Mucosa of descending colon (tissue), 3 donors: ENCODE results near the gene PHF19. TPM values are rescaled to one million over a fixed set of nuclear protein-coding genes. Genes with fewer than 3 reads are reported as not detected.

ENCODE experiments used
- ATAC-seq: fragments of 200-7000 bp; cut with Tn5 transposase; one replicate; pipeline ENCODE4 v1.9.1; 2020; ENCODE audit warnings: mild to moderate bottlenecking, moderate library complexity
- DNase-seq, 3 donors: peaks; one replicate each; pipeline ENCODE4 v3.0.0-alpha.2; 2020
- H3K36me3 ChIP-seq: fragments of 200-600 bp; one replicate; pipeline ENCODE4 v1.8.0; 2021; ENCODE audit warnings: low read depth, mild to moderate bottlenecking
- H3K4me1 ChIP-seq: fragments of 200-600 bp; one replicate; pipeline ENCODE4 v1.8.0; 2021; ENCODE audit warnings: low read depth, mild to moderate bottlenecking
- H3K4me3 ChIP-seq: fragments of 200-600 bp; one replicate; pipeline ENCODE4 v1.8.0; 2021; ENCODE audit warnings: mild to moderate bottlenecking
- H3K9me3 ChIP-seq: fragments of 200-600 bp; one replicate; pipeline ENCODE4 v1.8.0; 2021; ENCODE audit warnings: mild to moderate bottlenecking
- CTCF ChIP-seq: fragments of 200-600 bp; IDR thresholded peaks from one replicate; pipeline ENCODE4 v1.8.0; 2022; ENCODE audit warnings: antibody characterized with exemption, mild to moderate bottlenecking
- intact Hi-C, 2 donors: fragments of 100-400 bp; cut with DNase I in 1 of 2; cut with micrococcal nuclease in 1 of 2; formaldehyde crosslinking; loops; one replicate each; pipeline versions ENCODE4 v1.11.0 to v1.11.1; 2022; cut with DNase I, micrococcal nuclease
- total RNA-seq, 3 donors: library from RNA; stranded (reverse); fragmentation: NEBNext Ultra II Directional in 2 of 3; extraction: Animal tissue kit (Norgen Biotek cat#: 25700) in 2 of 3; gene quantifications; one replicate each; pipeline versions ENCODE4 v1.2.1 to v1.2.4, GENCODE V29; 2021 to 2023
- donor health status: DM: no; HTN: no; CAD: no; lungs with moderate emphysema.
- donor health status: DM: no; HTN: no; CAD: no.
- donor health status: DM: no; HTN: yes; CAD: no.

Gene PHF19
- total RNA-seq, 3 donors from 2014 or later, result 9.8 to 33.6 (median 26.6) TPM

DNA sequence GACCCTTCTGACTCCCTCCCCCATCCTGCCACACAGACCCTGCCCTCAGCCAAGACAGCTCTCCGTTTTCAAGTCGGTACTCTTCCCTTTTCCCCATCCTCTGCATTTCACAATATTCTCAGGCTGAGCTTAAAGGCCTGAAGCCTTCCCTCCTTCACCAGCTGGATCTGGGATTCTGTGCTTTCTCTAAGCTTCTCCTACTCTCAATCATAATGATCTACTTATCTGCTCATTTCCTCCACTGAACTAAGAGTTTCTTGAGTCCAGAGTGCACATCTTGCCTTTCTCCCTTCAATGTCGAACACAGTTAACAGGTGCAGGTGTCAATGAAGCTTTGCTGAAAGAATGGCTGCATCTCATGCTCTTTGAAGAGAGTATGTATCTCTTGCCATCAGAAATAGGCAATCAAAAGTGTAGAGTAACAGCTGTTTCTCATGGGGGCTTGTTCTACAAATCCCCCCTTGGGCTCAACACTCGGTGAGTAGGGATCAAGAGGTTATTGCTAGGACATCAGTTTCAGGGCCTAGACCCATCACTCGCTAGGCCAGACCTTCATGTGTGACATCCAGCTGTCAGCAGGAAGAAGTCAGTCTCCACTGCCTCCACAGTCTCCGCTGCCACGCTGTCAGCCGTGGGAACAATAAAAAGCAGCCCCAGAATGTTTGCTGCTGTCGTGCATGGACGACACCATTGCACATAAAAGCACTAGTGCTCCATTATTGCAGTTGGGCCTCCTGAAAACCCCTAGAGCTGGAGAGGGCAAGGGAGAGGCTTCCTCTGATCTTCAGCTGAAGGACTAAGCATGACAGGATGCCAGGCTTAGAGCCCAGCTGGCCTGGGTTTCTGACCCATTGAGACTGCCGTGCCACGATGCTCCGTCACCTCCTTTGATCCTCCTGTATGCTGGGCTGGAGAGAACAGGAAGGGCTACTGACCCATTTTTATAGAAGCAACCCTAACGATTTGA is 25.9 kb upstream of the PHF19 start:
- DNase-seq (no peak), ATAC-seq (no peak)
- no peaks in the 10 kb centered on the region for H3K9me3 ChIP-seq
- intact Hi-C loops, result no loop called here
- no peaks in the 10 kb centered on the region for H3K4me1 ChIP-seq
- no peak for TF ChIP-seq CTCF
- no peak overlapping the region for H3K4me3 ChIP-seq
- no peaks in the 10 kb centered on the region for H3K36me3 ChIP-seq

DNA sequence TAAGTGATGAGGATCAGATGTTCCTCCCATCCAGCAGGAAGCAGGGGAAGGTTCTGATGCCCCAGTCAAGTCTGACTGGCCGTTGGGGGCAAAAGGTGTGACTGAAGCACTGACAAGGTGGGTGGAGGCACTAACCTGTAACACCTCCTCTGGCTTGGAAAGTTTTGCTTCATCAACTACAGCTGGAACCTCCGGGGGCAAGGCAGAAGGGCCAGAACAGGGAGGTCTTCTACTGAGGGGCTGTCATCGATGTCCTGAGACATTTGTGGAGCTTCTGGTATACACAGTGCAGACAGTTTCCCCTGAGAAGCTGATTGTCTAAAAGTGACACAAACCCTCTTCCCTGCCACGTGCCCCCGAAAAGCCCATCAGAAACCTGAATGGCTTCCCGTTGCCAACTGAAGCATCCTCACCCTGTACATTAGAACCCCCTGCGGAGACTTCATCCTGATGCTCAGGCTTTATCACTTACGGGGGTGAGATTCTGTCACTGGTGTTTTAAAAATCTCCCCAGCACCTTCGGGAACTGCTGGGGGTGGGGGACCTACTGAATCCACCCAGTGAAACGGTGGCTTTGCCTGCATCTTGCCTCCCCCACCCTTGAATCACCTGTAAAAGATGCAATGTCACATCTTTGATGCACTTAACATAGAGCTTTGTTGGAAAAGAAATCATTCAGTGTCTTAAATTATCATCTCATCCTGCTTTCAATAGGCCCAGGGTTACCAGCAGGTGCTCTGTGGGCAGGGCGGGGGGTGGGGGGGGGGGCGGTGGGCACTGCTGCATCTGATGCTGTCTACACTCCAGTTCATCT is 25.0 kb upstream of the PHF19 start:
- ATAC-seq, result no peak
- intact Hi-C loops, result no loop called here
- TF ChIP-seq CTCF, result no peak

GRCh38 chr9:120900824-120901223 is 23.8 kb upstream of the PHF19 start:
- no peak overlapping the region for H3K4me3 ChIP-seq
- peaks cover 2% of the 10 kb centered on the region for H3K4me1 ChIP-seq
- ATAC-seq, result no peak
- no peaks in the 10 kb centered on the region for H3K9me3 ChIP-seq
- H3K36me3 ChIP-seq, result no peaks in the 10 kb centered on the region
- intact Hi-C loops, result no loop called here
- DNase-seq, result no peak
- no peak for TF ChIP-seq CTCF

More for the DNA sequence above, 25.0 kb upstream of the PHF19 start:
- H3K9me3 ChIP-seq, result no peaks in the 10 kb centered on the region
- no peaks in the 10 kb centered on the region for H3K36me3 ChIP-seq
- no peak overlapping the region for H3K4me3 ChIP-seq
- DNase-seq, result no peak
- H3K4me1 ChIP-seq, result peaks cover 2% of the 10 kb centered on the region

DNA sequence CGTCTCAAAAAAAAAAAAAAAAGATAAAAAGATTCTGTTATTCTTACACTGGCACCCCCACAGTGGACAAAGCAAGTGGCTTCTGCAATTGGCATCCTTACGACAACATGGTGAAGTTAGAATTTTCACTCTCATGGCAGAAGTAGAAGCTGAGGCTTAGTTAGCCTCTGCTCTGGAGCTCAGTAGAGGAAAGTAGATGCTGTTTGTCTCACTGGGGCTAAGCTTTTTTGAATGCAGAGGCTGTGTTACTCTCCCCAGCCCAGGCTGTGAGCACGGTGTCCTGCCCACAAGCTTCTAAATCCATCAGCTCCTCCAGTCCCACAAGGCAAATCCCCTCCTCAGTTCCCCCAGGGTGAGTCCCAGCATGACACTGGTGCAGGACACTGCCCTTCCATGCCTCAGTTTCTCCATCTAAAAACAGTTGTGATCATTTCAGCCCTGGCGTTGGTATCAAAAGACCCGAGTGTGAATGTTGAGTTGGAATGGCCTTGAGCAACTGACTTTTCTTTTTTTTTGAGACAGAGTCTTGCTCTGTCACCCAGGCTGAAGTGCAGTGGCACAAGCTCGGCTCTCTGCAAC is 22.6 kb upstream of the PHF19 start:
- TF ChIP-seq CTCF, result no peak
- no peak overlapping the region for H3K4me3 ChIP-seq

DNA sequence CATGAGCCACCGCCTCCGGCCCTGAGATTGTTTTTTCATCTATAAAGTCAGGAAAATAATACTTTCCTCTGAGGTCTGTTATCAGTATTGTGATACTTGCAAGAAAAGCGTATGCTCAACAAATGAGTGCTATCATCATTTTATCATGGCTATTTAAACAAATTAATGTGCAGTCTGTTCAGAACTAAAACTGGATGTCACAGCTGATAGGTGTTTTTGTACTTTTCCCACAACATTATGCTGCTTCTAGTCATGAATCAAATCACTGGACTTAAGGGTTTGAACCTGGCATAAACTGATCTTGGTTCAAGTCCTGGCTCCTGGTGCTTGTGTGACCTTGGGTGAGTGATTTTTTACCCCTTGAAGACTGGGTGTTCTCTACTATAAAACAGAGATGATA is 21.4 kb upstream of the PHF19 start:
- ATAC-seq, result no peak
- DNase-seq, result no peak
- no peak for TF ChIP-seq CTCF
- Histone ChIP-seq H3K36me3 (no peaks in the 10 kb centered on the region), H3K4me3 (no peak overlapping the region), H3K4me1 (peaks cover 3% of the 10 kb centered on the region), H3K9me3 (no peaks in the 10 kb centered on the region)
- intact Hi-C loops, result no loop called here

More for the DNA sequence above, 22.6 kb upstream of the PHF19 start:
- ATAC-seq (no peak), DNase-seq (no peak)
- H3K9me3 ChIP-seq, result no peaks in the 10 kb centered on the region
- H3K36me3 ChIP-seq, result no peaks in the 10 kb centered on the region
- H3K4me1 ChIP-seq, result peaks cover 2% of the 10 kb centered on the region
- intact Hi-C loops, result no loop called here
